HPDE6-E6E7 (cell line): ENCODE results near the gene CDSN.
"Not testable (repeated sequence)": the region's sequence is repeated elsewhere in the genome, so short reads cannot be mapped to it uniquely, and the experiment has no call there.

Source experiments
- DNase-seq: peaks from one replicate; pipeline ENCODE4 v3.0.0; 2011; ENCODE audit warnings: missing footprints; ENCODE audit errors: extremely low spot score

Gene CDSN

DNA sequence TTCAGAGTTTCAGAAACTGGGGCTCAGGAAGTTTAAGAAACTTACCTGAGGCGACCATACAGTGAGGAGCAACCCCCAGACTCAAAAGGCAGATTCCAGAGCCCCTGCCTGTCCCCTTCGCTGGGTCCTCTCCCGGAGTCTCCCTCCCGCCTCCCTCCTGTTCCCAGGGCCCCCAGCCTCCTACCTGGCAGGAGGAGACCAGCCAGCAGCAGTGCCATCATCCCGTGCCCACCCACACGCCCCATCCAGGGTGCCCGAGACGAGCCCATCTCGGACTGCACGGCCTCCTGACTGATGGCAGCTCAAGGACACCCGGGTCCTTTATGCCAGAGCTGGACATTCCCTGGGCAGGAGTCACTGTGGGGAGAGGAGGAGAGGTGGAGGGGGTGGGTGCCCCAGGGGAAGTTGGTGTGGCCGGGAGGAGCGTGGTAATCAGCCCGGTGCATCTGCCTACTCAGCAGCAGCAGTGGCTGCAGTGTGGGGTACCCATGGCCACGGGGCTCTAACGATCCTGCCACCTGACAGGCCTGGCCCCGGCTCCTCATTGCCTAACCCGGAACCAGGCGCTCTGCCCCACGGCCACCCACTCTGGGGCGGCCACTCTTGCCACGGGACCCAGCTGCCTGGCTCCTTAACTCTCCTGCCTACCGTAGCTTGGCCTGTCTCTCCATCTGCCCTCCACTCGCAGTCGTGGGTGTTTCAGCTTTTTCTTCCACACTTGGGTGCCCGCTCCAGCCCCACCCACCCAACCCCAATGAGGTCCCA, at the start of gene CDSN:
CDSN (minus strand) TSS at position 296 of the 765 bp plus-strand sequence; CDS start at position 269, 27 bp downstream.
- no peak for DNase-seq

DNA sequence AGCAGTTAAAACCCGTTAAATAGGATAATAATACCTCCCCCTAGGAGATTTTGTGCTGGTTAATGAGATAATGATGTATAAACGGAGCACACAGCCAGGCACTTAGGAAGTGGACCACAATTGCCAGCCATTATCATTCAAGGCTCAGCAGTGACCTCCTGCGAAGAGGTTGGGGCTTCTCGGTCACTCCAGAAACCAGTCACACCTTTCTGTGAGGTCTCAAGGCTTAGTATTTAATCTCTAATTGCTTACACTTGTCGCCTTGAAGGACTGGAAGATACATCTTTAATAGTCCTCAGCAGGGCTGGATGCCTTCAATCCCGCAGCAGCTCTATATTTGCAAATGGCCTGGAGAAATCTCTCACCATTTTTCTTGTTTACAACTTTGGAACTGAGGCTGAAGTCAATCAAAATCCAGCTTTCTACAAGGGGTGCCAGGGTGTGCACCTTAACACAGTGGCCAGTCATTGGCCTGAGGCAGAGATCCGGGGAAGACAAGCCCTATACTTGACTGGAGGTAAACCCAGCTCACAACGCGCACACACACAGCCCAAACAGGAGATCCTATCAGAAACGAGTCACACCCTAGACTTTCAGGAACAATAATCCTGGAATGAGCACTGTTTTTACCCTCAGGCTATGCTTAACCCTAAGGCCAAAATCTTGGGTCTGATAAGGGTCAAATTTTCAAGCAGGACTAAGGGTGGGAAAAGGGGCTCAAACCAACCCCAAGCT, 49.0 kb upstream of the CDSN start:
- DNase-seq, result no peak

DNA sequence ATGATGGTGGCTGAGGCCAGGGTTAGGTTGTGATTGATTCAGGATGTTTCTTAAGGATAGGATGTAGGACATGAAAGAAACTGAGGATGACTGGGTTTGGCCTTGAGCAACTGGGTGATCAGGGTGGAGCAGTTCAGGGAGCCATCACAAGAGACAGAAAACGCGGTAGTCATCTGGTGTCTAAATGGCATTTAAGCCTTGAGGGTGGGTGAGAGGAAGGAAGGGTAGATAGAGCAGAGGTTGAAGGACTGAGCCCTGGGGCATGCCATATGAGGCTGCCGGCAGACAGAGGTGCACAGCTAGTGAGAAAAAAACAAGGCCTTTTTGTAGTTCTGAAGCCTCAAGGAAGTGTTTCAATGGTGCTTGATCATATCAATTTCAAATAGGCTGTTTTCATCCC, 48.4 kb upstream of the CDSN start:
- no peak for DNase-seq

GRCh38 chr6:31165986-31166385, 45.7 kb upstream of the CDSN start:
- DNase-seq, result no peak

DNA sequence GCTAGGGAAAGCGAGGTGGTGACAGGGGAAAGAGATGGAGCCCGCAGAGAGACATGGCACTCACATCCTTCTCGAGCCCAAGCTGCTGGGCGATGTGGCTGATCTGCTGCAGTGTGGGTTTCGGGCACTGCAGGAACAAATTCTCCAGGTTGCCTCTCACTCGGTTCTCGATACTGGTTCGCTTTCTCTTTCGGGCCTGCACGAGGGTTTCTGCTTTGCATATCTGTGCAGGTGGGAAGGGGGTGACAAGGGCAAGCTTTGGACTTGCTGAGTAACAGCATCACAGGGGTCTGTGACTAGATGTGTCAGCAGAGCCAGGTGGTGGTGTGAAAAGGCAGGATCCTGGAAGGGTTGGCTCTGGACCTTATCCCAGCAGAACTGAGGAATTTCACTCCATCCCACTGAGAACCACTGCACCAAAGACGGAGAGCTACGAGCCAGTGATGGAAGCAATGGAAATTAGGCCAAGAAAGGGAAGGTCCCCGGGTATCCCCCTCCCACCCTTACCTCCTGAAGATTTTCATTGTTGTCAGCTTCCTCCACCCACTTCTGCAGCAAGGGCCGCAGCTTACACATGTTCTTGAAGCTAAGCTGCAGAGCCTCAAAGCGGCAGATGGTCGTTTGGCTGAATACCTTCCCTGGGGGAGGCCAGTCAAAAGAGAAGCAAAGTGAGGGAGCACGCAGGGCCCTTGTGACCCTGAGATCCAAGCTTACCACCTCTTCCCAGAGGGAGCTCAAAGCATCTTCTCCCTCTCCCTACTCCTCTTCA, 45.0 kb upstream of the CDSN start:
- DNase-seq, result not testable (repeated sequence)

GRCh38 chr6:31164475-31165063, 44.3 kb upstream of the CDSN start:
- not testable (repeated sequence) for DNase-seq

- no peak for DNase-seq
Observed at GRCh38 chr6:31163922-31164321, 43.7 kb upstream of the CDSN start.

- DNase-seq, result no peak
Observed at GRCh38 chr6:31162463-31163165, 42.4 kb upstream of the CDSN start.

- DNase-seq, result no peak
Observed at GRCh38 chr6:31161216-31162126, 41.2 kb upstream of the CDSN start.

GRCh38 chr6:31158863-31159855, 38.9 kb upstream of the CDSN start:
- DNase-seq, result peak; percentile 58

DNA sequence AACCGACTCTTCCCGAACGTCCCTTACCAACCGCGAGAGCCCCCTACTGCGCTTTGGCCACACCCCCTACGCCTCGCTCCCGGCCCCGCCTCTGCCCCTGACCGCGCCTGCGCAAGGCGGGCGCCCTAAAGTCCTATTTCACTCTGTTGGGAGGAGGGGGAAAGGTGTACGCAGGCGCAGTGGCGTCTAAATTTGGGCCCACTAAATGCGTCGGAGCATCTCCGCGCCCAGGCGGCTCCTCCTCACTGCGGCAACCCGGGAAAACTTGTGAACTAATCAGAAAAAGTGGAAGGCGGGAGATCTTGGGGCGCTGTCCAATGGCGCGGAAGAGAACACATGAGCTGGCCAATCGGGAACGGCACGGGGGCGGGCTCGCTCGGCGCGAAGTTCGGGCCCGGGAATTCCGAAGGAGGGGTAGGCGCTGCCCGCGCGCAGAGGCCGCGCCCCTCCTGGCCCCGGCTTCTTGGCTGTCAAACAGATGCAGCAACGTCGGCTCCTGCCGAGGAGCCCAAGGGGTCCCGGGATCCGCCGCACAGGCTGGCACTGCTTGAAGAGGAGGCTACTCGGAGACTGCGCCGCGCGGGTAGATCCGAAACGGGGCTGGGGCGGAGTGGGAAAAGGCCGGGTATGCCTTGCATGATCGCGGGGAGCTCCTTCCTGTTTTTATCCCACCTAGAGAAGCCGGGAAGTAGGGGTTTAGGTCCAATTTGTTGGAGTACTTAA, 38.1 kb upstream of the CDSN start, which contains the start of gene TCF19:
TCF19 (plus strand) TSS at position 450 of the 723 bp plus-strand sequence. CDS start 881 bp downstream, outside the sequence.
- peak; percentile 99 for DNase-seq

GRCh38 chr6:31157513-31158139, 37.4 kb upstream of the CDSN start, which contains the start of gene CCHCR1:
TSS of gene CCHCR1 (minus strand) at chr6:31157802. CDS start at chr6:31157600, 202 bp downstream.
- DNase-seq, result no peak

GRCh38 chr6:31156641-31157040, 36.4 kb upstream of the CDSN start:
- no peak for DNase-seq

GRCh38 chr6:31154436-31154835, 34.2 kb upstream of the CDSN start:
- no peak for DNase-seq

DNA sequence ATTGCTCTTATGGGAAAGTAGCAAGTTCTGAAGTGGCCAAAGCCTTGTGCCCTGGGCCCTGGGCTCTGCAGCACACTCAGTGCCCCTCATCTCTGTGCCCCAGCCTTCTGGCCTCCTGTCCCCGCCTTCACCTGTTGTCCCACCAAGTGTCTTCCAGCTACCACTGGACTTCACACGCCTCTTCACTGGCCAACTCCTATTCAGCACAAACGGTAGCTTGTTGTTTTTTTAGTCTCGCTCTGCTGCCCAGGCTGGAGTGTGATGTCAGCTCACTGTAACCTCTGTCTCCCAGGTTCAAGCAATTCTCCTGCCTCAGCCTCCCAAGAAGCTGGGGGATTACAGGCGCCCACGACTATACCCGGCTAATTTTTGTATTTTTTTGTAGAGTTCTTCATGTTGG, 32.5 kb upstream of the CDSN start:
- no peak for DNase-seq

- no peak for DNase-seq
Observed at GRCh38 chr6:31149827-31150447, 29.7 kb upstream of the CDSN start.

- DNase-seq, result no peak
Observed at GRCh38 chr6:31145386-31145785, 25.1 kb upstream of the CDSN start.
